WTC11 (cell line): ENCODE measurements around the gene TREX2. TPM values are rescaled to one million over a fixed set of nuclear protein-coding genes. Genes with fewer than 3 reads are reported as not detected.
A peak's percentile ranks its signal among the peaks of the same experiment; 100 is the strongest.

Experiments
- ATAC-seq: fragments of 200-7000 bp; cut with Tn5 transposase; 2 replicates; pipeline ENCODE4 v1.10.0; 2021; ENCODE audit warnings: mild to moderate bottlenecking, moderate library complexity
- CTCF ChIA-PET: fragments of 300-600 bp; sonication (Branson Sonifier 250); formaldehyde crosslinking; loops from one replicate; lab custom pipeline; 2021; ENCODE audit warnings: antibody characterized with exemption; lab: Charles Lee
- POLR2A ChIA-PET: fragments of 350-600 bp; sonication (Branson Sonifier 250); formaldehyde crosslinking; loops from one replicate; lab custom pipeline; 2021; ENCODE audit warnings: antibody characterized with exemption; lab: Charles Lee
- DNase-seq: peaks from one replicate; pipeline ENCODE4 v3.0.0; 2021; ENCODE audit warnings: low spot score
- H3K27ac Mint-ChIP-seq: 2 replicates; pipeline ENCODE4 v1.8.0; 2021; ENCODE audit warnings: mixed read lengths
- H3K27me3 Mint-ChIP-seq: 2 replicates; pipeline ENCODE4 v1.8.0; 2021; ENCODE audit warnings: low read depth, mild to moderate bottlenecking, moderate library complexity, mixed read lengths
- H3K36me3 Mint-ChIP-seq: 2 replicates; pipeline ENCODE4 v1.8.0; 2021; ENCODE audit warnings: mixed read lengths
- H3K4me1 Mint-ChIP-seq: 2 replicates; pipeline ENCODE4 v1.8.0; 2022; ENCODE audit warnings: mixed read lengths
- H3K4me3 Mint-ChIP-seq: 2 replicates; pipeline ENCODE4 v1.8.0; 2021; ENCODE audit warnings: mild to moderate bottlenecking, moderate library complexity, mixed read lengths
- H3K9me3 Mint-ChIP-seq: 2 replicates; pipeline ENCODE4 v1.8.0; 2021; ENCODE audit warnings: mixed read lengths
- ATF6 ChIP-seq: sonication (generic); formaldehyde crosslinking; IDR thresholded peaks from 2 replicates; pipeline ENCODE4 v1.8.1; 2023; ENCODE audit warnings: mild to moderate bottlenecking, missing genetic modification reagents
- CTCF ChIP-seq: fragments of 200-600 bp; IDR thresholded peaks from 2 replicates; pipeline ENCODE4 v1.8.0; 2022; ENCODE audit warnings: antibody characterized with exemption
- E2F5 ChIP-seq: sonication (generic); formaldehyde crosslinking; IDR thresholded peaks from 2 replicates; pipeline ENCODE4 v1.8.1; 2022; ENCODE audit warnings: mild to moderate bottlenecking, moderate library complexity, missing genetic modification reagents
- FOXJ3 ChIP-seq: sonication (generic); formaldehyde crosslinking; IDR thresholded peaks from 2 replicates; pipeline ENCODE4 v1.9.0; 2021; ENCODE audit warnings: missing genetic modification reagents, mild to moderate bottlenecking, borderline replicate concordance
- GTF2I ChIP-seq: fragments of 250-450 bp; sonication (Bioruptor Pico); conservative IDR thresholded peaks from 2 replicates; pipeline ENCODE4 v1.4.0; 2021; ENCODE audit warnings: mild to moderate bottlenecking
- HMGXB4 ChIP-seq: sonication (generic); formaldehyde crosslinking; IDR thresholded peaks from 2 replicates; pipeline ENCODE4 v1.8.1; 2023; ENCODE audit warnings: mild to moderate bottlenecking, moderate library complexity, missing genetic modification reagents
- KAT7 ChIP-seq: sonication (generic); formaldehyde crosslinking; IDR thresholded peaks from 2 replicates; pipeline ENCODE4 v1.8.1; 2023; ENCODE audit warnings: missing genetic modification reagents, mild to moderate bottlenecking, borderline replicate concordance
- SMAD4 ChIP-seq: sonication (generic); formaldehyde crosslinking; IDR thresholded peaks from 2 replicates; pipeline ENCODE4 v1.8.0; 2022; ENCODE audit warnings: mild to moderate bottlenecking, missing genetic modification reagents
- SOX15 ChIP-seq: fragments of 250-450 bp; sonication (Bioruptor Pico); IDR thresholded peaks from 2 replicates; pipeline ENCODE4 v1.9.0; 2021; ENCODE audit warnings: mild to moderate bottlenecking
- SP1 ChIP-seq: sonication (generic); formaldehyde crosslinking; conservative IDR thresholded peaks from 2 replicates; pipeline ENCODE4 v1.8.1; 2022; ENCODE audit warnings: missing genetic modification reagents
- TEAD4 ChIP-seq: sonication (generic); formaldehyde crosslinking; IDR thresholded peaks from 2 replicates; pipeline ENCODE4 v1.8.0; 2022; ENCODE audit warnings: mild to moderate bottlenecking, missing genetic modification reagents
- ZNF219 ChIP-seq: sonication (generic); formaldehyde crosslinking; IDR thresholded peaks from 2 replicates; pipeline ENCODE4 v1.8.0; 2023; ENCODE audit warnings: missing genetic modification reagents, mild to moderate bottlenecking, borderline replicate concordance
- ZNF317 ChIP-seq: sonication (generic); formaldehyde crosslinking; IDR thresholded peaks from 2 replicates; pipeline ENCODE4 v1.8.1; 2023; ENCODE audit warnings: low read depth, mild to moderate bottlenecking, moderate library complexity, missing genetic modification reagents, borderline replicate concordance
- ZNF416 ChIP-seq: fragments of 250-450 bp; sonication (Bioruptor Pico); IDR thresholded peaks from 2 replicates; pipeline ENCODE4 v1.9.0; 2021; ENCODE audit warnings: mild to moderate bottlenecking, inconsistent platforms
- ZNF512 ChIP-seq: sonication (generic); formaldehyde crosslinking; IDR thresholded peaks from 2 replicates; pipeline ENCODE4 v1.8.1; 2022; ENCODE audit warnings: missing genetic modification reagents, borderline replicate concordance
- ZSCAN18 ChIP-seq: fragments of 250-450 bp; sonication (Bioruptor Pico); IDR thresholded peaks from 2 replicates; pipeline ENCODE4 v2.1.2; 2022; ENCODE audit warnings: mild to moderate bottlenecking, moderate library complexity
- total RNA-seq: library from RNA; stranded (reverse); gene quantifications from 3 replicates; pipeline ENCODE4 v1.2.3, GENCODE V29; 2021

TREX2 gene
- total RNA-seq, 1 experiment from 2014 or later, result 1.5 TPM

GRCh38 chrX:153400146-153401132, 45.4 kb downstream of the TREX2 start:
- ChIA-PET CTCF (no interaction called here), POLR2A (interaction anchor here (0.7 kb wide), 1 partner anchor 60 kb away, joined by 7 read pairs; no protein-coding TSS in a partner anchor)
- Mint-ChIP-seq H3K4me3 (no peak overlapping the region), H3K4me1 (no peaks in the 10 kb centered on the region), H3K36me3 (no peaks in the 10 kb centered on the region), H3K9me3 (peaks cover 5% of the 10 kb centered on the region; the same call in 1 of the 2 replicates), H3K27ac (no peak overlapping the region), H3K27me3 (peaks cover 5% of the 10 kb centered on the region; the same call in 1 of the 2 replicates)
- TF ChIP-seq GTF2I (CRISPR knock-in tag) (no peak), SP1 (CRISPR knock-in tag) (0 out of 2 replicates have a peak, but pooled peaks have one; percentile 17), CTCF (peak; percentile 87), HMGXB4 (peak; percentile 59; the same call in 1 of the 2 replicates), ZNF416 (CRISPR knock-in tag) (no peak)
- ATAC-seq (peak; percentile 84), DNase-seq (peak; percentile 73)

GRCh38 chrX:153398275-153398960, 47.4 kb downstream of the TREX2 start:
- H3K27ac Mint-ChIP-seq, result no peak overlapping the region
- CTCF ChIA-PET, result no interaction called here
- ATAC-seq (no peak), DNase-seq (no peak)
- no peaks in the 10 kb centered on the region for H3K36me3 Mint-ChIP-seq
- H3K9me3 Mint-ChIP-seq, result peaks cover 5% of the 10 kb centered on the region; the same call in 1 of the 2 replicates
- POLR2A ChIA-PET, result no interaction called here
- no peaks in the 10 kb centered on the region for H3K4me1 Mint-ChIP-seq
- no peak for TF ChIP-seq SOX15 (CRISPR knock-in tag)
- TF ChIP-seq ZNF512, result no peak
- TF ChIP-seq ZNF317 (CRISPR knock-in tag), result no peak
- no peak for TF ChIP-seq ATF6 (CRISPR knock-in tag)
- TF ChIP-seq TEAD4 (CRISPR knock-in tag), result no peak
- TF ChIP-seq HMGXB4, result no peak
- TF ChIP-seq KAT7 (CRISPR knock-in tag), result no peak
- no peak for TF ChIP-seq ZNF219 (CRISPR knock-in tag)
- TF ChIP-seq FOXJ3 (CRISPR knock-in tag), result no peak
- TF ChIP-seq SMAD4 (CRISPR knock-in tag), result no peak
- no peak for TF ChIP-seq E2F5 (CRISPR knock-in tag)
- no peak for TF ChIP-seq ZSCAN18 (CRISPR knock-in tag)
- H3K27me3 Mint-ChIP-seq, result peaks cover 5% of the 10 kb centered on the region; the same call in 1 of the 2 replicates
- no peak overlapping the region for H3K4me3 Mint-ChIP-seq
